ENCODE measurements around the gene MACROD1.

DNA sequence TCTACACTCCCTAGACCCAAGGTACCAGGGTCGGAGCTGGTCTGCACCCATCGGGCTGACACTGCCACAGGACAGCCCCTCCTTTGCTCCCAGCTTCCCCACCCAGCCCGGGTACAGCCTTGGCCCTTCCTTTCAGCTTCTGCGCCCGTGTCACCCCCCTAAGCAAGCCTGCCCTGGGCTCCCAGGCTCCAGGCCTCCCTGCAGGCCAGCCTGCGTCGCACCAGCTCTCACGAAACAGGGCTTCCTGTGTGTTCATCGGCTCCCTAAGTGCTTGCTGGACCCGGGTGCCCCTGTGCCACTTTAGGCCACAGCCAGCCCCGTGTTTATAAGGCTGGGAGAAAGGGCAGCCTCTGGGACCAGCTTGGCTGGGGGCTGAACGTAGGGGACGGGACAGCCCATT, 109.1 kb downstream of the MACROD1 start:
- TF ChIP-seq POLR2A (IDR thresholded peaks at IDR 0.05; ENCODE audit: low read depth, low read length): no peak
- no peak for TF ChIP-seq POLR2AphosphoS5 (IDR thresholded peaks at IDR 0.05; ENCODE audit: low read depth, low read length)
- TF ChIP-seq TAF1 (IDR thresholded peaks at IDR 0.05; ENCODE audit: low read depth, low read length): no peak
- no peak for TF ChIP-seq POU2F2 (IDR thresholded peaks at IDR 0.05; ENCODE audit: low read depth, low read length)
- TF ChIP-seq PAX5 (IDR thresholded peaks at IDR 0.05; ENCODE audit: insufficient read depth, low read length, severe bottlenecking): no peak
- no peak for TF ChIP-seq SPI1 (IDR thresholded peaks at IDR 0.05; ENCODE audit: low read depth, low read length)
